K562 (cell line): ENCODE data around the gene RUNDC1. TPM values are rescaled to one million over a fixed set of nuclear protein-coding genes. Genes with fewer than 3 reads are reported as not detected.

ENCODE experiments used
- ARID1B ChIP-seq: fragments of 450-650 bp; IDR thresholded peaks from 2 replicates; pipeline ENCODE4 v1.6.1; 2016; ENCODE audit warnings: antibody characterized with exemption, mild to moderate bottlenecking, inconsistent platforms
- ARNT ChIP-seq, 2 experiments: fragments of 450-650 bp; IDR thresholded peaks; 2 replicates each; pipeline ENCODE4 v1.6.1; 2016; ENCODE audit warnings: mild to moderate bottlenecking in 1 of 2
- BACH1 ChIP-seq: fragments of 200-800 bp; sonication (Bioruptor generic); IDR thresholded peaks from 2 replicates; pipeline ENCODE4 v1.6.1; 2016; ENCODE audit warnings: missing genetic modification characterization, missing compliant biosample characterization
- BRD9 ChIP-seq: fragments of 450-650 bp; IDR thresholded peaks from 2 replicates; pipeline ENCODE4 v1.6.1; 2018; ENCODE audit warnings: low read depth; ENCODE audit not compliant: partially characterized antibody
- C11orf30 ChIP-seq: fragments of 450-650 bp; IDR thresholded peaks from 2 replicates; pipeline ENCODE4 v1.6.1; 2016; ENCODE audit warnings: low read depth, mild to moderate bottlenecking
- E2F6 ChIP-seq, 2 experiments: IDR thresholded peaks; 2 replicates each; pipeline ENCODE4 v1.6.1; 2011; ENCODE audit warnings: borderline replicate concordance in 1 of 2, control low read depth in 1 of 2, low read depth in 1 of 2, low read length in 1 of 2, mild to moderate bottlenecking in 1 of 2, mixed read lengths in 1 of 2, moderate library complexity in 1 of 2; ENCODE audit not compliant: insufficient read depth in 1 of 2, insufficient read length in 1 of 2, poor library complexity in 1 of 2, severe bottlenecking in 1 of 2; ENCODE audit errors: extremely low read depth in 1 of 2
- ERF ChIP-seq: fragments of 450-650 bp; formaldehyde crosslinking; IDR thresholded peaks from 2 replicates; pipeline ENCODE4 v1.4.0; 2020; ENCODE audit warnings: mild to moderate bottlenecking, mixed read lengths
- ETV6 ChIP-seq, 3 experiments: fragments of 150-350 bp in 1 of 3; sonication (generic) in 1 of 3; formaldehyde crosslinking in 1 of 3; IDR thresholded peaks; 2 replicates each; pipeline versions ENCODE4 v1.6.1 to v1.8.0; 2014 to 2022; ENCODE audit warnings: borderline replicate concordance in 2 of 3, low read depth in 2 of 3, antibody characterized with exemption in 1 of 3, low read length in 1 of 3, mild to moderate bottlenecking in 1 of 3, missing genetic modification reagents in 1 of 3
- FOXP4 ChIP-seq: sonication (generic); formaldehyde crosslinking; IDR thresholded peaks from 2 replicates; pipeline ENCODE4 v1.8.0; 2022; ENCODE audit warnings: mild to moderate bottlenecking, missing genetic modification reagents, borderline replicate concordance
- HBP1 ChIP-seq: fragments of 450-650 bp; formaldehyde crosslinking; IDR thresholded peaks from 2 replicates; pipeline ENCODE4 v1.4.0; 2022; ENCODE audit warnings: missing genetic modification characterization
- HDAC3 ChIP-seq: fragments of 450-650 bp; IDR thresholded peaks from 2 replicates; pipeline ENCODE4 v1.6.1; 2018; ENCODE audit warnings: borderline replicate concordance, mild to moderate bottlenecking, moderate library complexity; ENCODE audit not compliant: partially characterized antibody
- HLTF ChIP-seq: fragments of 450-650 bp; IDR thresholded peaks from 2 replicates; pipeline ENCODE4 v1.6.1; 2016
- MTA3 ChIP-seq: fragments of 450-650 bp; formaldehyde crosslinking; IDR thresholded peaks from 2 replicates; pipeline ENCODE4 v1.6.1; 2017; ENCODE audit warnings: mild to moderate bottlenecking, borderline replicate concordance
- NFXL1 ChIP-seq: fragments of 450-650 bp; formaldehyde crosslinking; IDR thresholded peaks from 2 replicates; pipeline ENCODE4 v1.4.0; 2021; ENCODE audit warnings: mild to moderate bottlenecking
- POLR2A ChIP-seq: fragments of 450-650 bp; conservative IDR thresholded peaks from 2 replicates; pipeline ENCODE4 v1.6.1; 2016
- TRIM25 ChIP-seq: fragments of 450-650 bp; IDR thresholded peaks from 2 replicates; pipeline ENCODE4 v1.7.0; 2016; ENCODE audit warnings: borderline replicate concordance
- ZNF175 ChIP-seq: fragments of 200-800 bp; sonication (Bioruptor generic); IDR thresholded peaks from 2 replicates; pipeline ENCODE4 v1.6.1; 2016; ENCODE audit warnings: low read depth, mild to moderate bottlenecking, missing genetic modification characterization, missing compliant biosample characterization
- polyA plus RNA-seq, 8 experiments: library from polyadenylated mRNA; depleted of rRNA in 4 of 8; stranded (reverse) in 5 of 8; unstranded in 3 of 8; fragments of >200 nt; fragmentation: Nextera tagmentation in 2 of 8; fragmentation: Illumina TruSeq in 1 of 8; extraction: Ambion mirVana in 2 of 8; extraction: Trizol in 1 of 8; gene quantifications; 2 replicates each; pipeline versions ENCODE4 v1.2.1 to v1.2.3, GENCODE V29; 2011 to 2014; ENCODE audit warnings: inconsistent platforms in 1 of 8, missing spikeins in 1 of 8
- total RNA-seq, 7 experiments: library from RNA; depleted of rRNA in 6 of 7; stranded (reverse); fragments of >200 nt in 6 of 7; fragmentation: Illumina TruSeq in 2 of 7; extraction: Trizol in 2 of 7; gene quantifications; 2 replicates each; pipeline versions ENCODE4 v1.2.1 to v1.2.3, GENCODE V29; 2011 to 2021; ENCODE audit warnings: low replicate concordance in 1 of 7

The RUNDC1 gene
- total and polyA plus RNA-seq, 9 of the 15 experiments (the other 6 are each of a cell fraction or from before 2014, with no cell fraction given) = 3.4 to 12.6 (median 9.4) TPM

GRCh38 chr17:42980766-42981397, 517 bp downstream of the RUNDC1 start (continued):
- no peak for TF ChIP-seq HDAC3
- TF ChIP-seq BACH1 (tag) = no peak
- peak; percentile 54; the same call in 1 of the 2 replicates for TF ChIP-seq TRIM25
- no peak for TF ChIP-seq ARID1B
- no peak for TF ChIP-seq ZNF175
- TF ChIP-seq FOXP4 = peak; percentile 31; the same call in 1 of the 2 replicates
- no peak for TF ChIP-seq ARNT (IDR thresholded peaks at IDR 0.05)
- TF ChIP-seq C11orf30 = peak; percentile 12; the same call in 1 of the 2 replicates
- TF ChIP-seq MTA3 = peak; percentile 21; the same call in 1 of the 2 replicates
- TF ChIP-seq HLTF = 0 out of 2 replicates have a peak, but pooled peaks have one; percentile 58
- TF ChIP-seq E2F6 (IDR thresholded peaks at IDR 0.05; ENCODE audit: borderline replicate concordance in 1 of 2, extremely low read depth in 1 of 2, insufficient read depth in 1 of 2, insufficient read length in 1 of 2, low read depth in 1 of 2, low read length in 1 of 2, poor library complexity in 1 of 2, severe bottlenecking in 1 of 2) = peak; percentile 85 to 98
- TF ChIP-seq BRD9 = no peak
- no peak for TF ChIP-seq ERF (CRISPR knock-in tag)
- peak; percentile 57; the same call in 1 of the 2 replicates for TF ChIP-seq POLR2A
- TF ChIP-seq HBP1 (CRISPR knock-in tag) = 0 out of 2 replicates have a peak, but pooled peaks have one; percentile 13
- TF ChIP-seq NFXL1 (CRISPR knock-in tag) = no peak
- no peak; a peak in 1 of 4 replicates for TF ChIP-seq ETV6 (IDR thresholded peaks at IDR 0.05; ENCODE audit: borderline replicate concordance in 1 of 2, low read depth in 2 of 2, low read length in 1 of 2)
- TF ChIP-seq ETV6 (CRISPR knock-in tag; IDR thresholded peaks at IDR 0.05; ENCODE audit: borderline replicate concordance) = peak; percentile 61; the same call in 1 of the 2 replicates
